Ammon's horn (tissue), 1 donor: Measurements from ENCODE around the gene ZNF534.
"Not testable (repeated sequence)": the region's sequence is repeated elsewhere in the genome, so short reads cannot be mapped to it uniquely, and the experiment has no call there.

Experiments
- DNase-seq: peaks from one replicate; pipeline ENCODE4 v3.0.0-alpha.2; 2016; ENCODE audit warnings: low spot score

The ZNF534 gene

GRCh38 chr19:52498571-52498970 lies 69.6 kb downstream of the ZNF534 start:
- no peak for DNase-seq

GRCh38 chr19:52500474-52500873 lies 71.5 kb downstream of the ZNF534 start:
- DNase-seq: not testable (repeated sequence)

- DNase-seq: not testable (repeated sequence)
Measured at GRCh38 chr19:52500991-52501390, 72.0 kb downstream of the ZNF534 start.
